WTC11 (cell line): ENCODE measurements around the gene FCHSD2. TPM values are rescaled to one million over a fixed set of nuclear protein-coding genes. Genes with fewer than 3 reads are reported as not detected.
A peak's percentile ranks its signal among the peaks of the same experiment; 100 is the strongest.

Source experiments
- ATAC-seq: fragments of 200-7000 bp; cut with Tn5 transposase; 2 replicates; pipeline ENCODE4 v1.10.0; 2021; ENCODE audit warnings: mild to moderate bottlenecking, moderate library complexity
- CTCF ChIA-PET: fragments of 300-600 bp; sonication (Branson Sonifier 250); formaldehyde crosslinking; loops from one replicate; lab custom pipeline; 2021; ENCODE audit warnings: antibody characterized with exemption; lab: Charles Lee
- POLR2A ChIA-PET: fragments of 350-600 bp; sonication (Branson Sonifier 250); formaldehyde crosslinking; loops from one replicate; lab custom pipeline; 2021; ENCODE audit warnings: antibody characterized with exemption; lab: Charles Lee
- DNase-seq: peaks from one replicate; pipeline ENCODE4 v3.0.0; 2021; ENCODE audit warnings: low spot score
- H3K27ac Mint-ChIP-seq: 2 replicates; pipeline ENCODE4 v1.8.0; 2021; ENCODE audit warnings: mixed read lengths
- H3K27me3 Mint-ChIP-seq: 2 replicates; pipeline ENCODE4 v1.8.0; 2021; ENCODE audit warnings: low read depth, mild to moderate bottlenecking, moderate library complexity, mixed read lengths
- H3K36me3 Mint-ChIP-seq: 2 replicates; pipeline ENCODE4 v1.8.0; 2021; ENCODE audit warnings: mixed read lengths
- H3K4me1 Mint-ChIP-seq: 2 replicates; pipeline ENCODE4 v1.8.0; 2022; ENCODE audit warnings: mixed read lengths
- H3K4me3 Mint-ChIP-seq: 2 replicates; pipeline ENCODE4 v1.8.0; 2021; ENCODE audit warnings: mild to moderate bottlenecking, moderate library complexity, mixed read lengths
- H3K9me3 Mint-ChIP-seq: 2 replicates; pipeline ENCODE4 v1.8.0; 2021; ENCODE audit warnings: mixed read lengths
- CREM ChIP-seq: sonication (generic); formaldehyde crosslinking; IDR thresholded peaks from 2 replicates; pipeline ENCODE4 v1.8.1; 2022; ENCODE audit warnings: mild to moderate bottlenecking, missing genetic modification reagents, moderate library complexity
- FOXP1 ChIP-seq: sonication (generic); formaldehyde crosslinking; IDR thresholded peaks from 2 replicates; pipeline ENCODE4 v1.8.0; 2022; ENCODE audit warnings: missing genetic modification reagents, mild to moderate bottlenecking, moderate library complexity, borderline replicate concordance
- GABPB1 ChIP-seq: sonication (generic); formaldehyde crosslinking; IDR thresholded peaks from 2 replicates; pipeline ENCODE4 v1.8.1; 2023; ENCODE audit warnings: mild to moderate bottlenecking, missing genetic modification reagents
- NFE2L1 ChIP-seq: sonication (generic); formaldehyde crosslinking; IDR thresholded peaks from 2 replicates; pipeline ENCODE4 v1.8.1; 2023; ENCODE audit warnings: missing genetic modification reagents
- NR3C1 ChIP-seq: sonication (generic); formaldehyde crosslinking; conservative IDR thresholded peaks from 2 replicates; pipeline ENCODE4 v1.8.1; 2023; ENCODE audit warnings: low read depth, mild to moderate bottlenecking, missing genetic modification reagents
- OVOL2 ChIP-seq: fragments of 250-450 bp; sonication (Bioruptor Pico); IDR thresholded peaks from 2 replicates; pipeline ENCODE4 v1.9.0; 2021; ENCODE audit warnings: mild to moderate bottlenecking, borderline replicate concordance
- PRRX2 ChIP-seq: fragments of 250-450 bp; sonication (Bioruptor Pico); IDR thresholded peaks from 2 replicates; pipeline ENCODE4 v1.8.0; 2021; ENCODE audit warnings: mild to moderate bottlenecking
- RORB ChIP-seq: fragments of 250-450 bp; sonication (Bioruptor Pico); IDR thresholded peaks from 2 replicates; pipeline ENCODE4 v1.9.0; 2021; ENCODE audit warnings: mild to moderate bottlenecking
- TCF7 ChIP-seq: sonication (generic); formaldehyde crosslinking; IDR thresholded peaks from 2 replicates; pipeline ENCODE4 v1.8.0; 2022; ENCODE audit warnings: mild to moderate bottlenecking, low read depth, missing genetic modification reagents, moderate library complexity
- TEAD4 ChIP-seq: sonication (generic); formaldehyde crosslinking; IDR thresholded peaks from 2 replicates; pipeline ENCODE4 v1.8.0; 2022; ENCODE audit warnings: mild to moderate bottlenecking, missing genetic modification reagents
- ZNF219 ChIP-seq: sonication (generic); formaldehyde crosslinking; IDR thresholded peaks from 2 replicates; pipeline ENCODE4 v1.8.0; 2023; ENCODE audit warnings: missing genetic modification reagents, mild to moderate bottlenecking, borderline replicate concordance
- ZNF232 ChIP-seq: sonication (generic); formaldehyde crosslinking; IDR thresholded peaks from 2 replicates; pipeline ENCODE4 v1.8.0; 2022; ENCODE audit warnings: mild to moderate bottlenecking, missing genetic modification reagents
- ZNF671 ChIP-seq: fragments of 250-450 bp; sonication (Bioruptor Pico); IDR thresholded peaks from 2 replicates; pipeline ENCODE4 v1.8.0; 2021; ENCODE audit warnings: mild to moderate bottlenecking
- total RNA-seq: library from RNA; stranded (reverse); gene quantifications from 3 replicates; pipeline ENCODE4 v1.2.3, GENCODE V29; 2021
- TF ChIP-seq, protein P1 (sequence below): fragments of 250-450 bp; sonication (Bioruptor Pico); IDR thresholded peaks from 2 replicates; pipeline ENCODE4 v1.9.0; 2021; ENCODE audit warnings: mild to moderate bottlenecking
- TF ChIP-seq, protein P2 (sequence below): sonication (generic); formaldehyde crosslinking; IDR thresholded peaks from 2 replicates; pipeline ENCODE4 v1.8.0; 2022; ENCODE audit warnings: mild to moderate bottlenecking, missing genetic modification reagents
- TF ChIP-seq, protein P3 (sequence below): sonication (generic); formaldehyde crosslinking; IDR thresholded peaks from 2 replicates; pipeline ENCODE4 v1.8.1; 2023; ENCODE audit warnings: mild to moderate bottlenecking, missing genetic modification reagents, borderline replicate concordance
- TF ChIP-seq, protein P4 (sequence below): sonication (generic); formaldehyde crosslinking; IDR thresholded peaks from 2 replicates; pipeline ENCODE4 v1.8.1; 2023; ENCODE audit warnings: mild to moderate bottlenecking, missing genetic modification reagents, moderate library complexity
- TF ChIP-seq, protein P5 (sequence below): sonication (generic); formaldehyde crosslinking; IDR thresholded peaks from 2 replicates; pipeline ENCODE4 v1.8.0; 2022; ENCODE audit warnings: mild to moderate bottlenecking, missing genetic modification reagents
- TF ChIP-seq, protein P6 (sequence below): sonication (generic); formaldehyde crosslinking; IDR thresholded peaks from 2 replicates; pipeline ENCODE4 v1.8.1; 2022; ENCODE audit warnings: mild to moderate bottlenecking, missing genetic modification reagents, moderate library complexity, borderline replicate concordance
- TF ChIP-seq, protein P7 (sequence below): sonication (generic); formaldehyde crosslinking; IDR thresholded peaks from 2 replicates; pipeline ENCODE4 v1.8.1; 2023; ENCODE audit warnings: mild to moderate bottlenecking, missing genetic modification reagents, moderate library complexity
- TF ChIP-seq, protein P8 (sequence below): sonication (generic); formaldehyde crosslinking; IDR thresholded peaks from 2 replicates; pipeline ENCODE4 v1.8.0; 2022; ENCODE audit warnings: mild to moderate bottlenecking, missing genetic modification reagents
- TF ChIP-seq, protein P9 (sequence below): sonication (generic); formaldehyde crosslinking; IDR thresholded peaks from 2 replicates; pipeline ENCODE4 v1.8.0; 2022; ENCODE audit warnings: mild to moderate bottlenecking, missing genetic modification reagents
- TF ChIP-seq, protein P10 (sequence below): fragments of 200-600 bp; IDR thresholded peaks from 2 replicates; pipeline ENCODE4 v1.8.0; 2022; ENCODE audit warnings: antibody characterized with exemption

Gene FCHSD2
- total RNA-seq, 1 experiment from 2014 or later: 10.1 TPM

DNA sequence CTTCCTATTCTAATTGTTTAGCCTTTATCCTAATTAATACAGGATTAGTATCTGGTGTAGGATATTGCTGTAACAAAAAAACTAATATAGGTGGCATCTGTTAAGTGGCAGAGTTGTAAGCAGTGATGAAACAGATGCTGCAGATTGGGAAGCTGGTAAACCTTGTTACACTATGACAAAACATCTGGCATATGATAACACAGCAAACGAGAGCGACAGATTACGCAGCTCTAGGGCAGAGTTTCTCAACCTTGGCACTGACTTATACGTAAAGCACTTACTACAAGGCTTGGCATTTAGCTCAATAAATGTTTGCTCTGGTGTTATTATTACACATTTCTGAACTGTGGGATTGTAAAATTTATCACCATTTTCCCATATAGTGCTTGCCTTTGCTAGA, 190.9 kb downstream of the FCHSD2 start:
- ATAC-seq (no peak), DNase-seq (no peak)
- Mint-ChIP-seq H3K36me3 (no peaks in the 10 kb centered on the region), H3K27me3 (no peaks in the 10 kb centered on the region), H3K4me1 (peaks cover 16% of the 10 kb centered on the region), H3K27ac (no peak overlapping the region), H3K9me3 (peaks cover 4% of the 10 kb centered on the region), H3K4me3 (no peak overlapping the region)
- TF ChIP-seq PRRX2 (CRISPR knock-in tag): no peak
- TF ChIP-seq ZNF232 (CRISPR knock-in tag): no peak
- TF ChIP-seq, protein P1, sequence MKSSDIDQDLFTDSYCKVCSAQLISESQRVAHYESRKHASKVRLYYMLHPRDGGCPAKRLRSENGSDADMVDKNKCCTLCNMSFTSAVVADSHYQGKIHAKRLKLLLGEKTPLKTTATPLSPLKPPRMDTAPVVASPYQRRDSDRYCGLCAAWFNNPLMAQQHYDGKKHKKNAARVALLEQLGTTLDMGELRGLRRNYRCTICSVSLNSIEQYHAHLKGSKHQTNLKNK (CRISPR knock-in tag): no peak
- TF ChIP-seq GABPB1: no peak
- TF ChIP-seq FOXP1 (CRISPR knock-in tag): no peak
- ChIA-PET CTCF (interaction anchor here (2.0 kb wide), 1 partner anchor 191 kb away, joined by 4 read pairs; the partner anchor contains the start of gene FCHSD2), POLR2A (no interaction called here)

DNA sequence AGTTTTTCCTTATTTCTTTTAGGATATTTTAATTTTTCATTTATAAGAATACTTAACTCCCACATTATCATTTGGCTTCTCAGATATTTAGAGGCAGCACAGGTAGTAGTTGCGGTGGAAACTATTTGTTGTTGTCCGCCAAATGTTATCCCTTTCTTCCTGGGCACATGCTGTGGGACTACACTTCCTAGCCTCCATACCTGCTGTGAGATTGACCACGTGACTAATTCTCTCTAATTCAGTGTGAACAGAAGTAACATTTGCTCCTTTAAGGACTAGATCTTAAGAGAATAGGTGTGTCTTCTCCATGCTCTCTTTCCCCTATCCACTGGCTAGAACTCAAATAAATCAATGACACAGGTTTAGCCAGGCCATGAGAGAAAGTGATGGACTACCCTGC, 191.4 kb downstream of the FCHSD2 start:
- no peak overlapping the region for H3K27ac Mint-ChIP-seq
- TF ChIP-seq, protein P2, sequence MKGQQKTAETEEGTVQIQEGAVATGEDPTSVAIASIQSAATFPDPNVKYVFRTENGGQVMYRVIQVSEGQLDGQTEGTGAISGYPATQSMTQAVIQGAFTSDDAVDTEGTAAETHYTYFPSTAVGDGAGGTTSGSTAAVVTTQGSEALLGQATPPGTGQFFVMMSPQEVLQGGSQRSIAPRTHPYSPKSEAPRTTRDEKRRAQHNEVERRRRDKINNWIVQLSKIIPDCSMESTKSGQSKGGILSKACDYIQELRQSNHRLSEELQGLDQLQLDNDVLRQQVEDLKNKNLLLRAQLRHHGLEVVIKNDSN (CRISPR knock-in tag): peak; percentile 85
- TF ChIP-seq, protein P3, sequence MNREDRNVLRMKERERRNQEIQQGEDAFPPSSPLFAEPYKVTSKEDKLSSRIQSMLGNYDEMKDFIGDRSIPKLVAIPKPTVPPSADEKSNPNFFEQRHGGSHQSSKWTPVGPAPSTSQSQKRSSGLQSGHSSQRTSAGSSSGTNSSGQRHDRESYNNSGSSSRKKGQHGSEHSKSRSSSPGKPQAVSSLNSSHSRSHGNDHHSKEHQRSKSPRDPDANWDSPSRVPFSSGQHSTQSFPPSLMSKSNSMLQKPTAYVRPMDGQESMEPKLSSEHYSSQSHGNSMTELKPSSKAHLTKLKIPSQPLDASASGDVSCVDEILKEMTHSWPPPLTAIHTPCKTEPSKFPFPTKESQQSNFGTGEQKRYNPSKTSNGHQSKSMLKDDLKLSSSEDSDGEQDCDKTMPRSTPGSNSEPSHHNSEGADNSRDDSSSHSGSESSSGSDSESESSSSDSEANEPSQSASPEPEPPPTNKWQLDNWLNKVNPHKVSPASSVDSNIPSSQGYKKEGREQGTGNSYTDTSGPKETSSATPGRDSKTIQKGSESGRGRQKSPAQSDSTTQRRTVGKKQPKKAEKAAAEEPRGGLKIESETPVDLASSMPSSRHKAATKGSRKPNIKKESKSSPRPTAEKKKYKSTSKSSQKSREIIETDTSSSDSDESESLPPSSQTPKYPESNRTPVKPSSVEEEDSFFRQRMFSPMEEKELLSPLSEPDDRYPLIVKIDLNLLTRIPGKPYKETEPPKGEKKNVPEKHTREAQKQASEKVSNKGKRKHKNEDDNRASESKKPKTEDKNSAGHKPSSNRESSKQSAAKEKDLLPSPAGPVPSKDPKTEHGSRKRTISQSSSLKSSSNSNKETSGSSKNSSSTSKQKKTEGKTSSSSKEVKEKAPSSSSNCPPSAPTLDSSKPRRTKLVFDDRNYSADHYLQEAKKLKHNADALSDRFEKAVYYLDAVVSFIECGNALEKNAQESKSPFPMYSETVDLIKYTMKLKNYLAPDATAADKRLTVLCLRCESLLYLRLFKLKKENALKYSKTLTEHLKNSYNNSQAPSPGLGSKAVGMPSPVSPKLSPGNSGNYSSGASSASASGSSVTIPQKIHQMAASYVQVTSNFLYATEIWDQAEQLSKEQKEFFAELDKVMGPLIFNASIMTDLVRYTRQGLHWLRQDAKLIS (CRISPR knock-in tag): no peak
- TF ChIP-seq, protein P4, sequence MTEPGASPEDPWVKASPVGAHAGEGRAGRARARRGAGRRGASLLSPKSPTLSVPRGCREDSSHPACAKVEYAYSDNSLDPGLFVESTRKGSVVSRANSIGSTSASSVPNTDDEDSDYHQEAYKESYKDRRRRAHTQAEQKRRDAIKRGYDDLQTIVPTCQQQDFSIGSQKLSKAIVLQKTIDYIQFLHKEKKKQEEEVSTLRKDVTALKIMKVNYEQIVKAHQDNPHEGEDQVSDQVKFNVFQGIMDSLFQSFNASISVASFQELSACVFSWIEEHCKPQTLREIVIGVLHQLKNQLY (CRISPR knock-in tag): no peak
- TF ChIP-seq, protein P5, sequence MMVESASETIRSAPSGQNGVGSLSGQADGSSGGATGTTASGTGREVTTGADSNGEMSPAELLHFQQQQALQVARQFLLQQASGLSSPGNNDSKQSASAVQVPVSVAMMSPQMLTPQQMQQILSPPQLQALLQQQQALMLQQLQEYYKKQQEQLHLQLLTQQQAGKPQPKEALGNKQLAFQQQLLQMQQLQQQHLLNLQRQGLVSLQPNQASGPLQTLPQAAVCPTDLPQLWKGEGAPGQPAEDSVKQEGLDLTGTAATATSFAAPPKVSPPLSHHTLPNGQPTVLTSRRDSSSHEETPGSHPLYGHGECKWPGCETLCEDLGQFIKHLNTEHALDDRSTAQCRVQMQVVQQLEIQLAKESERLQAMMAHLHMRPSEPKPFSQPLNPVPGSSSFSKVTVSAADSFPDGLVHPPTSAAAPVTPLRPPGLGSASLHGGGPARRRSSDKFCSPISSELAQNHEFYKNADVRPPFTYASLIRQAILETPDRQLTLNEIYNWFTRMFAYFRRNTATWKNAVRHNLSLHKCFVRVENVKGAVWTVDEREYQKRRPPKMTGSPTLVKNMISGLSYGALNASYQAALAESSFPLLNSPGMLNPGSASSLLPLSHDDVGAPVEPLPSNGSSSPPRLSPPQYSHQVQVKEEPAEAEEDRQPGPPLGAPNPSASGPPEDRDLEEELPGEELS (CRISPR knock-in tag): no peak
- TF ChIP-seq, protein P6, sequence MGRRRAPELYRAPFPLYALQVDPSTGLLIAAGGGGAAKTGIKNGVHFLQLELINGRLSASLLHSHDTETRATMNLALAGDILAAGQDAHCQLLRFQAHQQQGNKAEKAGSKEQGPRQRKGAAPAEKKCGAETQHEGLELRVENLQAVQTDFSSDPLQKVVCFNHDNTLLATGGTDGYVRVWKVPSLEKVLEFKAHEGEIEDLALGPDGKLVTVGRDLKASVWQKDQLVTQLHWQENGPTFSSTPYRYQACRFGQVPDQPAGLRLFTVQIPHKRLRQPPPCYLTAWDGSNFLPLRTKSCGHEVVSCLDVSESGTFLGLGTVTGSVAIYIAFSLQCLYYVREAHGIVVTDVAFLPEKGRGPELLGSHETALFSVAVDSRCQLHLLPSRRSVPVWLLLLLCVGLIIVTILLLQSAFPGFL (CRISPR knock-in tag): no peak
- TF ChIP-seq NR3C1 (CRISPR knock-in tag): no peak
- TF ChIP-seq, protein P7, sequence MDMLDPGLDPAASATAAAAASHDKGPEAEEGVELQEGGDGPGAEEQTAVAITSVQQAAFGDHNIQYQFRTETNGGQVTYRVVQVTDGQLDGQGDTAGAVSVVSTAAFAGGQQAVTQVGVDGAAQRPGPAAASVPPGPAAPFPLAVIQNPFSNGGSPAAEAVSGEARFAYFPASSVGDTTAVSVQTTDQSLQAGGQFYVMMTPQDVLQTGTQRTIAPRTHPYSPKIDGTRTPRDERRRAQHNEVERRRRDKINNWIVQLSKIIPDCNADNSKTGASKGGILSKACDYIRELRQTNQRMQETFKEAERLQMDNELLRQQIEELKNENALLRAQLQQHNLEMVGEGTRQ: peak; percentile 91
- TF ChIP-seq, protein P8, sequence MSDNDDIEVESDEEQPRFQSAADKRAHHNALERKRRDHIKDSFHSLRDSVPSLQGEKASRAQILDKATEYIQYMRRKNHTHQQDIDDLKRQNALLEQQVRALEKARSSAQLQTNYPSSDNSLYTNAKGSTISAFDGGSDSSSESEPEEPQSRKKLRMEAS (CRISPR knock-in tag): 0 out of 2 replicates have a peak, but pooled peaks have one; percentile 37
- no peak for TF ChIP-seq CREM (CRISPR knock-in tag)
- no peak for TF ChIP-seq NFE2L1 (CRISPR knock-in tag)
- no peak for TF ChIP-seq ZNF671 (CRISPR knock-in tag)
- no peak for TF ChIP-seq TEAD4
- TF ChIP-seq, protein P9, sequence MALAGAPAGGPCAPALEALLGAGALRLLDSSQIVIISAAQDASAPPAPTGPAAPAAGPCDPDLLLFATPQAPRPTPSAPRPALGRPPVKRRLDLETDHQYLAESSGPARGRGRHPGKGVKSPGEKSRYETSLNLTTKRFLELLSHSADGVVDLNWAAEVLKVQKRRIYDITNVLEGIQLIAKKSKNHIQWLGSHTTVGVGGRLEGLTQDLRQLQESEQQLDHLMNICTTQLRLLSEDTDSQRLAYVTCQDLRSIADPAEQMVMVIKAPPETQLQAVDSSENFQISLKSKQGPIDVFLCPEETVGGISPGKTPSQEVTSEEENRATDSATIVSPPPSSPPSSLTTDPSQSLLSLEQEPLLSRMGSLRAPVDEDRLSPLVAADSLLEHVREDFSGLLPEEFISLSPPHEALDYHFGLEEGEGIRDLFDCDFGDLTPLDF (CRISPR knock-in tag): no peak
- no peak for TF ChIP-seq ZNF219 (CRISPR knock-in tag)
- TF ChIP-seq, protein P10, sequence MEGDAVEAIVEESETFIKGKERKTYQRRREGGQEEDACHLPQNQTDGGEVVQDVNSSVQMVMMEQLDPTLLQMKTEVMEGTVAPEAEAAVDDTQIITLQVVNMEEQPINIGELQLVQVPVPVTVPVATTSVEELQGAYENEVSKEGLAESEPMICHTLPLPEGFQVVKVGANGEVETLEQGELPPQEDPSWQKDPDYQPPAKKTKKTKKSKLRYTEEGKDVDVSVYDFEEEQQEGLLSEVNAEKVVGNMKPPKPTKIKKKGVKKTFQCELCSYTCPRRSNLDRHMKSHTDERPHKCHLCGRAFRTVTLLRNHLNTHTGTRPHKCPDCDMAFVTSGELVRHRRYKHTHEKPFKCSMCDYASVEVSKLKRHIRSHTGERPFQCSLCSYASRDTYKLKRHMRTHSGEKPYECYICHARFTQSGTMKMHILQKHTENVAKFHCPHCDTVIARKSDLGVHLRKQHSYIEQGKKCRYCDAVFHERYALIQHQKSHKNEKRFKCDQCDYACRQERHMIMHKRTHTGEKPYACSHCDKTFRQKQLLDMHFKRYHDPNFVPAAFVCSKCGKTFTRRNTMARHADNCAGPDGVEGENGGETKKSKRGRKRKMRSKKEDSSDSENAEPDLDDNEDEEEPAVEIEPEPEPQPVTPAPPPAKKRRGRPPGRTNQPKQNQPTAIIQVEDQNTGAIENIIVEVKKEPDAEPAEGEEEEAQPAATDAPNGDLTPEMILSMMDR: no peak
- no peak for TF ChIP-seq OVOL2 (CRISPR knock-in tag)
- TF ChIP-seq RORB (CRISPR knock-in tag): no peak
- TF ChIP-seq TCF7: no peak
- DNase-seq (no peak), ATAC-seq (peak; percentile 71)
- CTCF ChIA-PET: interaction anchor here (2.0 kb wide), 1 partner anchor 192 kb away, joined by 4 read pairs; the partner anchor contains the start of gene FCHSD2
- POLR2A ChIA-PET: no interaction called here
- H3K36me3 Mint-ChIP-seq: no peaks in the 10 kb centered on the region
- peaks cover 16% of the 10 kb centered on the region for H3K4me1 Mint-ChIP-seq
- H3K4me3 Mint-ChIP-seq: no peak overlapping the region
- peaks cover 4% of the 10 kb centered on the region for H3K9me3 Mint-ChIP-seq
- no peaks in the 10 kb centered on the region for H3K27me3 Mint-ChIP-seq
